Esophagus squamous epithelium (tissue), 5 donors: ENCODE results near the gene RBMY1J. TPM values are rescaled to one million over a fixed set of nuclear protein-coding genes. Genes with fewer than 3 reads are reported as not detected.
"Not testable (repeated sequence)": the region's sequence is repeated elsewhere in the genome, so short reads cannot be mapped to it uniquely, and the experiment has no call there.

Experiments used
- DNase-seq: peaks from one replicate; lab custom pipeline; 2025; lab: John Stamatoyannopoulos, UW
- H3K27ac ChIP-seq, 4 donors: fragments of 200-600 bp; sonication (generic); one replicate each; pipeline ENCODE4 v1.5.1; 2016 to 2019; ENCODE audit warnings: mild to moderate bottlenecking in 1 of 4
- H3K27me3 ChIP-seq, 4 donors: fragments of 200-600 bp; sonication (generic); 1 replicate in 3 of 4; 2 replicates in 1 of 4; pipeline versions ENCODE4 v1.5.1 to v1.6.0; 2017 to 2021; ENCODE audit warnings: antibody characterized with exemption in 1 of 4
- H3K36me3 ChIP-seq, 3 donors: fragments of 200-600 bp; sonication (generic); one replicate each; pipeline ENCODE4 v1.5.1; 2016 to 2019
- H3K4me1 ChIP-seq, 3 donors: fragments of 200-600 bp; sonication (generic); one replicate each; pipeline ENCODE4 v1.5.1; 2017 to 2019
- H3K4me3 ChIP-seq, 4 donors: fragments of 200-600 bp; sonication (generic); 1 replicate in 3 of 4; 2 replicates in 1 of 4; pipeline ENCODE4 v1.5.1; 2016 to 2019; ENCODE audit warnings: mild to moderate bottlenecking in 2 of 4, moderate library complexity in 1 of 4
- H3K9me3 ChIP-seq, 3 donors: fragments of 200-600 bp; sonication (generic); one replicate each; pipeline ENCODE4 v1.5.1; 2016 to 2019
- CTCF ChIP-seq, 6 experiments: fragments of 450-650 bp in 4 of 6; fragments of 200-600 bp in 2 of 6; sonication (generic) in 2 of 6; IDR thresholded peaks; one replicate each; pipeline ENCODE4 v1.5.1; 2016 to 2019; ENCODE audit warnings: antibody characterized with exemption in 6 of 6, mild to moderate bottlenecking in 4 of 6, moderate library complexity in 4 of 6
- POLR2A ChIP-seq, 4 donors: fragments of 450-650 bp; IDR thresholded peaks; one replicate each; pipeline ENCODE4 v1.6.1; 2017; ENCODE audit warnings: antibody characterized with exemption in 4 of 4, mild to moderate bottlenecking in 4 of 4, moderate library complexity in 3 of 4
- WGBS, 2 donors: methylation state at CpG; one replicate each; pipeline ENCODE4 v1.1.5; 2018; 5-methylcytosine and 5-hydroxymethylcytosine counted together
- intact Hi-C: fragments of 100-400 bp; cut with DNase I; formaldehyde crosslinking; loops from one replicate; pipeline ENCODE4 v1.15.0; 2022
- total RNA-seq, 4 donors: library from RNA; depleted of rRNA; stranded (reverse); fragments of >200 nt; gene quantifications; one replicate each; pipeline ENCODE4 v1.1.0, GENCODE V29; 2016
- donor health status: DM: yes; HTN: yes; CAD: no.

The RBMY1J gene
- not detected for total RNA-seq

GRCh38 chrY:22403110-22403509 lies at the start of gene RBMY1J:
TSS of gene RBMY1J (plus strand) at chrY:22403410. CDS start at chrY:22405448, 2,038 bp downstream.
- H3K36me3 ChIP-seq, H3K27ac ChIP-seq, intact Hi-C loops, H3K27me3 ChIP-seq, H3K4me1 ChIP-seq, H3K9me3 ChIP-seq, DNase-seq, H3K4me3 ChIP-seq: not testable (repeated sequence)
- no CpG with 5 or more reads among the region's 26 CpGs for WGBS, 2 donors

- no peak overlapping the region for H3K27ac ChIP-seq
- no peaks in the 10 kb centered on the region for H3K27me3 ChIP-seq
- H3K4me3 ChIP-seq, result no peak overlapping the region
- DNase-seq, result no peak
- TF ChIP-seq CTCF (IDR thresholded peaks at IDR 0.05) (no peak), POLR2A (IDR thresholded peaks at IDR 0.05) (no peak)
- no peaks in the 10 kb centered on the region for H3K4me1 ChIP-seq
- no peaks in the 10 kb centered on the region for H3K9me3 ChIP-seq
- H3K36me3 ChIP-seq, result no peaks in the 10 kb centered on the region
- intact Hi-C loops, result no loop called here
- WGBS, 2 donors, result no CpG with 5 or more reads among the region's 14 CpGs
Measured at GRCh38 chrY:22367416-22367815, 35.8 kb upstream of the RBMY1J start.

- intact Hi-C loops, result no loop called here
- Histone ChIP-seq H3K27ac (no peak overlapping the region), H3K4me3 (no peak overlapping the region), H3K36me3 (no peaks in the 10 kb centered on the region), H3K9me3 (no peaks in the 10 kb centered on the region), H3K4me1 (no peaks in the 10 kb centered on the region), H3K27me3 (no peaks in the 10 kb centered on the region)
- DNase-seq, result no peak
- TF ChIP-seq CTCF (IDR thresholded peaks at IDR 0.05) (no peak), POLR2A (IDR thresholded peaks at IDR 0.05) (no peak)
Measured at GRCh38 chrY:22370623-22371022, 32.6 kb upstream of the RBMY1J start.

- no peak for DNase-seq
- no peaks in the 10 kb centered on the region for H3K36me3 ChIP-seq
- no peak overlapping the region for H3K27ac ChIP-seq
- intact Hi-C loops, result no loop called here
- H3K9me3 ChIP-seq, result no peaks in the 10 kb centered on the region
- TF ChIP-seq POLR2A (IDR thresholded peaks at IDR 0.05) (no peak), CTCF (IDR thresholded peaks at IDR 0.05) (no peak)
- no peak overlapping the region for H3K4me3 ChIP-seq
- H3K4me1 ChIP-seq, result no peaks in the 10 kb centered on the region
- H3K27me3 ChIP-seq, result no peaks in the 10 kb centered on the region
Measured at GRCh38 chrY:22373494-22373893, 29.7 kb upstream of the RBMY1J start.

- intact Hi-C loops, H3K36me3 ChIP-seq, DNase-seq, H3K4me3 ChIP-seq, H3K27me3 ChIP-seq, H3K4me1 ChIP-seq, H3K27ac ChIP-seq, H3K9me3 ChIP-seq: not testable (repeated sequence)
- no CpG with 5 or more reads among the region's 8 CpGs for WGBS, 2 donors
Measured at GRCh38 chrY:22444718-22445396, 41.6 kb downstream of the RBMY1J start.

- H3K9me3 ChIP-seq, intact Hi-C loops, DNase-seq, H3K27ac ChIP-seq, H3K4me1 ChIP-seq, H3K36me3 ChIP-seq, H3K4me3 ChIP-seq, H3K27me3 ChIP-seq: not testable (repeated sequence)
- WGBS, 2 donors, result no CpG with 5 or more reads among the region's 8 CpGs
Measured at GRCh38 chrY:22455522-22455921, 52.3 kb downstream of the RBMY1J start.

- no CpG with 5 or more reads among the region's 10 CpGs for WGBS, 2 donors
- H3K4me3 ChIP-seq, DNase-seq, H3K4me1 ChIP-seq, H3K36me3 ChIP-seq, H3K27me3 ChIP-seq, intact Hi-C loops, H3K9me3 ChIP-seq, H3K27ac ChIP-seq: not testable (repeated sequence)
Measured at GRCh38 chrY:22461962-22462361, 58.8 kb downstream of the RBMY1J start.

Other genes starting within 250 kb of the RBMY1J start
- not detected for gene RBMY1F, start 220.5 kb upstream of the RBMY1J start, total RNA-seq